GM21447 (cell line): Measurements from ENCODE around the gene EFCAB6.

ENCODE experiments used
- ATAC-seq: cut with Tn5 transposase; IDR thresholded peaks from one replicate; pipeline ENCODE4 v1.9.1; 2021; ENCODE audit not compliant: unreplicated experiment

Gene EFCAB6

GRCh38 chr22:43600265-43600664 lies 211.8 kb downstream of the EFCAB6 start:
- no peak for ATAC-seq

- ATAC-seq = no peak
These were observed 219.6 kb downstream of the EFCAB6 start for GRCh38 chr22:43592476-43592875.

- no peak for ATAC-seq
These were observed 220.7 kb downstream of the EFCAB6 start for GRCh38 chr22:43591380-43591779.

GRCh38 chr22:43587574-43587973 lies 224.5 kb downstream of the EFCAB6 start:
- no peak for ATAC-seq

GRCh38 chr22:43583501-43583900 lies 228.6 kb downstream of the EFCAB6 start:
- no peak for ATAC-seq

- no peak for ATAC-seq
These were observed 229.7 kb downstream of the EFCAB6 start for GRCh38 chr22:43582394-43582793.

GRCh38 chr22:43580271-43580750 lies 231.8 kb downstream of the EFCAB6 start:
- ATAC-seq = no peak

- no peak for ATAC-seq
These were observed 237.4 kb downstream of the EFCAB6 start for GRCh38 chr22:43574738-43575137.

GRCh38 chr22:43572710-43573109 lies 239.4 kb downstream of the EFCAB6 start:
- ATAC-seq = no peak

- ATAC-seq = no peak
These were observed 240.9 kb downstream of the EFCAB6 start for GRCh38 chr22:43571181-43571580.

GRCh38 chr22:43570531-43571165 lies 241.5 kb downstream of the EFCAB6 start:
- no peak for ATAC-seq

GRCh38 chr22:43569111-43569510 lies 243.0 kb downstream of the EFCAB6 start:
- no peak for ATAC-seq

- no peak for ATAC-seq
These were observed 244.3 kb downstream of the EFCAB6 start for GRCh38 chr22:43567691-43568324.

GRCh38 chr22:43566561-43567332 lies 245.4 kb downstream of the EFCAB6 start:
- no peak for ATAC-seq

GRCh38 chr22:43566021-43566420 lies 246.1 kb downstream of the EFCAB6 start:
- no peak for ATAC-seq

GRCh38 chr22:43564859-43565258 lies 247.2 kb downstream of the EFCAB6 start:
- ATAC-seq = no peak

- no peak for ATAC-seq
These were observed 248.5 kb downstream of the EFCAB6 start for GRCh38 chr22:43563571-43563970.

- no peak for ATAC-seq
These were observed 249.3 kb downstream of the EFCAB6 start for GRCh38 chr22:43562843-43563242.

- ATAC-seq = no peak
These were observed 250.5 kb downstream of the EFCAB6 start for GRCh38 chr22:43561415-43562178.

GRCh38 chr22:43560651-43561050 lies 251.5 kb downstream of the EFCAB6 start:
- ATAC-seq = no peak
